ENCODE results near the gene ELF4.

Gene ELF4

DNA sequence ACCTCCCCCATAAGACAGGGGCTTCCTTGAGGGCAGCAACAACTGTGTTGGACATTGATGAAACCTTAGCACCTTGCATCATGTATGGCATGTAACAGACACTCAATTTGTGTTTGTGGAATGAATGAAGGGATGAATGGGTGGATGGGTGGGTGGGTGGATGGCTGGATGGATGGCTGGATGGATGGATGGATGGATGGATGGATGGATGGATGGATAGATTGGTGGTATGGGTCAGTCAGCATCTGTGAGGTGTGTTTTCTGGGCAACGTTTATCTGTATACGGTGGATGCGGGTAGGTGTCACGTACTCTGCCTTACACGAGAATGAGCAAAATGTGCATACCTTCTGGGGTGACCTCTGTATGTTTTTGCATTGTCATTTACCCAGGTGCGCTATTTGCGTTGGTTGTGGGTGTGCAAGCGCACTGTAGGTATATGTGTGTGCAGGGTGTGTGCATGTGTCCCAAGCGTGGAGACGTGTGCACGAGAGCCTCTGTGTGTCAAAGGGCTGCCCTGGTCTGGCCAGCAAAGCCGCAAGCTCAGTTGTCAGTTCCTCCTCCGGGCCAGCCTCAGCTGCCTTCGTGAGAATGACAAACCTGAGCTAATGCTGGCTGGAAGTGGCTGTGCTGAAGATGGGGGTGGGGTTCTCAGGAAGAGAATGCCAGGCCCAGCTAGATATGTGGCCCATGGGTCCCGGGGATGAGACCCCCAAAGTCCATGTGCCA is 26.5 kb downstream of the ELF4 start:
- DNase-seq (ENCODE audit: low spot score), result no peak

DNA sequence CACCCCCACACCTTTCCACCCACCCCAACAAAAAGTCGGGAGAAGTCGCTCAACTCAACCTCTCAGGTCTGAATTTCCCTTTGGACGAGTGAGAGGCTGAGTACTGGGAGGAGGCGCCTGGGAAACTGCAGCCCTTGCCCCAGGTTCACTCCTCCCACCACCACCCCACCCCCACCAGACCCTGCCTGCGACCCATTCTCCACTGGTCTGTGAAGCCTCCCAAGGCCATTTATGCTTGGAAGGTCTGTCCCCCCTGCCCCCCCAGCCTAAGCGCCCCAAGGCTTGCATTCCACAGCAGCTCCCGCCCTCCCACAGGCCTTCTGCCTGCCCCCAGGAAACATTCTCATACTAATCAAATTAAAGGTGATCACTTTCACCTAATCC is 27.2 kb downstream of the ELF4 start:
- no peak for DNase-seq (ENCODE audit: low spot score)

DNA sequence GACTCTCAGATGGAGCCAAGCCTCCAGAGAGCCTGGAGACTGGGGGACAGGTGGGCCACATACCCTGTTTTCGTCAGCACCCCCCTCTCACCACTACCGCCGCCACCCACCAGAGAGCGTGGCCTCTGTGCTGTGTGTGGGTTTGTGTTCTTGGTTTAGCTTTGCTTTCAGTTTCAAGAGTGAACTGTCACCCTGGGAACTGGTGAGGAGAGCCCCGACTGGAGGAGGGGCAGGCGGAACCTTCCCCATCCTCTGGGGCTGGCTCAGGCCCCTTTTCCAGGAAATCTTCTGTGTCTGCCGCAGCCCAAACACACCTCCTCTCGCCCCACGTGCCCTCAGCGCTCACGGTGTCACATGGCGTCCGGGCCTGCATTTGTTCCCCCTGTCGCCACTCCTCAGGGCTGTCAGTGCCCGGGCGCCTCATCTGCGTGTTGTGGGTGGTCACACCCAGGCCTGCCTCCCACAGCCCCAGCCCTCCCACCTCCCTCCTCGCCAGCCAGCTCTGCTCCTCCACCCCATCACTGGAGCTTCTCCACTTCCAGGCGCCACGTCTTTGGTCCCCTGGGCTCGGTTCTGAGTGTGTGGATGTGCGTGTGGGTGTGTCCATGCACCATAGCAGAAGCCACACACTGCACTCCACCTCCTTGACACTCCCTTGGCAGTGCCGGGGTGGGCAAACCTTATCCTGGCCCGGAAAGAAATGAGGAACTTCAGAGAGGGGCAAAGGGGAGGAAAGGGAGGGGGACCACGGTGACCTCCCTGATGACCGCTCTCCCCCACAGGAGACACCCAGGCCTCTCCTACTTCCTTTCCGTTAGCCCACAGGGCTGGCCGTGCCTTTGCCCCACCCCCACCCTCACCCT is 27.8 kb downstream of the ELF4 start:
- DNase-seq (ENCODE audit: low spot score), result no peak

DNA sequence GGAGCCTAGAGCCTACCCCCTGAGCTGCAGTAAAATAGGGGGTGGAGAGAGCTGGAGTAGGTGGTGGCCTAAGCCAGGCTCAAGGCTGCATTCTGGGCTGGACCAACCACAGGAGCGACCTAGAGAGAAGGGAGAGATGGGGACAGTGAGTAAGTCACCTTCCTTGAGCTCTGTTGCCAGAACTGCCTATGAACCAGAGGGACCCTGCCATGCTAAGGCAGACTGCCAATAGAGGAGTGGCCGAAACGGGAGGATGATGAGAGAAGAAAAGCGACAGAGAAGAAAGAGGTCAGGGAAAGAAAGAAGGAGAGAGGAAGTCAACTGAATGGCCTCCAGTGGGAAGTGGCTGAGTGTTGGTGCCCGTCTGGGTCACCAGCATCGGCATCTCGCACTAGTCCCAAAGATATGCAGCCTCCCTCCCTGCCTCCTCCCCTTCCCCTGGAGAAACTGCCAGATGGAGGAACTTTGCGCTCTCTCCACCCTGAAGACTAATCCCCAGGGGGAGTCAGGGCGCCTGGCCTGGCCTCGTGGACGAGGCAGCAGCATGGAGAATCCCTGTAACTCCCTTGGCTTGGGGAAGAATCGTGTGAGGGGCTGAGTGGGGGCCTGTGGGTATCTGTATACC is 28.8 kb downstream of the ELF4 start:
- no peak for DNase-seq (ENCODE audit: low spot score)

DNA sequence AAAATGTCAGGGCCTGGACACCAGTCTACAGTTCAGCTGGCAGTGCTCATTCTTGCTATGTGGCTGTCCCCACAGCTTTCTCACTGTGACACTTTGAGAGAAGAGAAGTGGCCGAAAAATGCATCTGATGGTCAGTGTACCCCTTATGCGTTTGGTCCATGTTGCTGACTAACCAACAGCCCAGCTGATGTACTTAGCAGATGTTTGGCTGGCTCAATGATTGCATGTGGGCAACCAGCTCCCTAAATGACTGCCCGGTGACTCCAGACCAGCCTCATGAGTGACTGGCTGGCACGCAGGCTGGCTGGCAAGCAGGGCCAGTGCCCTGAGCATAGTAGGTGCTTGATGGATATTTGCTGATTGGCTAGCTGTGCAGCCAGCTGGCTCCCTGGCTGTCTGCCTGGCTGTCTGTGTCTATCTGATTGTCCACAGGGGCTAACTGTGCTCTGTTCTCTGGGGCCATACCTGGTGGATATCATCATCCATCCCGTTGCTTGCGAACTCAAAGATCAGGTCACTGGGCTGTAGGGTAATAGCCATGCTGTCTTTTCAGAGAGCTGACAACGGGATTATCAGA is 29.4 kb downstream of the ELF4 start:
- DNase-seq (ENCODE audit: low spot score), result no peak

GRCh38 chrX:130079824-130080406 is 30.4 kb downstream of the ELF4 start:
- DNase-seq (ENCODE audit: low spot score), result peak; percentile 60

DNA sequence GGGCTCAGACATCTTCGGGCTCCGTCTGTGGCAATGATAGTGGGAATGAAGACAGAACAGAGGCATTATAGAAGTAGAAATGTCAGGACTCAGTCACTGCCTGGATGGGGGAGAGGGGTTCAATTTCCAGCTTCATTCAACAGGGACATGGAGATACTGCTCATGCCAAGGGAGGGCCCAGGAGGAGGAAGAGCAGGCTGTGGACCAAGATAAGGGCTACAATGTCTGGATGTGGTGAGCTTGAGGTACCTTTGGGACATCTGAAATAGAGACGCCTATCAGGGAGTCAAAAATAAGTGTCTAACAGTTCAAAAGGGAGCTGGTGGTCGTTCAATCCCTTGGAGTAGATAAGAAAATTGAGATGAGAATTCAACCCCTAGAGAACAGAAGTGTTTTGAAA is 34.5 kb downstream of the ELF4 start:
- DNase-seq (ENCODE audit: low spot score), result no peak

- DNase-seq (ENCODE audit: low spot score), result no peak
These were observed 38.0 kb downstream of the ELF4 start for GRCh38 chrX:130072345-130072740.

DNA sequence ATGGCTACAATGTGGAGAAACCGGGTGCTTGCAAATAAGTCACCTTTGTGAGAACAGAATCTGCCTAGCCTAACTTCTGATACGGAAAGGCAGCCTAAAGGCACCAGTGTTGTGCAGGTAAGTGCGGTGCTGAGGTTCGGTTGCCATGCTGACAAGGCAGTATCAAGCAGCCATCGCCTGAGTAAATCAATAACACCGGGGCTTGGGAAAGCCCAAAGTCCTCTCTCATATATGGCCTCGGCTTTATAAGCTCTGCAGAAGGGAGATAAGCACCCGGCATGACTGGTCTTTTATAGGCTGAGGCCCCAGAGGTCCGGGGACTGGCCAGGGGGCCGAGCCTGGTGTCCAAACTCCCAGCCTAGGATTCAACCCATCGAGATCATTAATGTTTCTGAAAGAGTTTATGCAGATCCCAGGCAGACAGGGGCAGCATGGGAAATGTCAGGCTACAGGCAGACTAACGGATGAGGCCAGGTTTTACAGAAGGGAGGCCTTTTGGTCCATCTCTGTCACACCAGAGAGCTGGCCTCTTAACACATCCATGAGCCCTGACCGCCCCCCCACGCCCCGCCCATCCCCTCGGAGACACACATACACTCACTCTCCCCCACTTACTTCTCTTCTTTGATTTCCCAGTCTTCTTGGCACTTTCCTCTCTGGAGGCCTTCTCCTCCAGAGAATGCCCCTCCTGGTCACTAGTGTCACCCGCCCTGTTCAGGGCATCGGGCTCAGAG is 38.5 kb downstream of the ELF4 start:
- DNase-seq (ENCODE audit: low spot score), result peak; percentile 54

DNA sequence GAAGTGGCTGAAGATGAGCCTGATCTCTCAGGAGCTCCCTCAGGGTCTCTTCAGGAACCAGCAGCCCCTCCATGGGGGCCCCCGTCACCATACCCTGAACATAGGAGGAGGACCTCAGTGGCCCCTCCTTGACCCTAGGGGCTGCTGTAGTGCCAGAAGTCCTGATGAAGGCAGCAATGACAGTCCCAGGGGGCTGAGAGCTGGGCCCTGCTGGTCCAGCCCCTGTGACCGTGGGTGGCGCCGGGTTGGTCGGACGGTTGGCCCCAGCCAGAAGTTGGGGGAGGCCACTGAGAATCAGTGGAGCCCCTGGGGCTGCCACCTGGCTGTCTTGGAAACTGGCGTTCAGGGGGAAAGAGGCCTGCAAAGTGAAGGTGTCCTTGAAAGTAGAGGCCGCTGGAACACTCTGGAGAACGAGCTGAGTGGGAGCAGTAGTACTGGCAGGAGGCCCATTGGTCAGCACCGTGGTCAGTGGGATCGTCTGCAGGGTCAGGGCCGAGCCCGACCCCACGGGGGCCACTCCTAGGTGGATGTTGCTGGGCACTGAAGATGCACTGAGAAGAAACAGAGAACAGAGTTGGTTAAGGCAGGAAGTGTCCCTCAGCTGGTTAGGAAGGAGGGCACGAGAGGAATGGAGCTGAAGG is 43.2 kb downstream of the ELF4 start:
- DNase-seq (ENCODE audit: low spot score), result no peak

GRCh38 chrX:130060122-130061069 is 49.9 kb downstream of the ELF4 start:
- DNase-seq (ENCODE audit: low spot score), result peak; percentile 84

DNA sequence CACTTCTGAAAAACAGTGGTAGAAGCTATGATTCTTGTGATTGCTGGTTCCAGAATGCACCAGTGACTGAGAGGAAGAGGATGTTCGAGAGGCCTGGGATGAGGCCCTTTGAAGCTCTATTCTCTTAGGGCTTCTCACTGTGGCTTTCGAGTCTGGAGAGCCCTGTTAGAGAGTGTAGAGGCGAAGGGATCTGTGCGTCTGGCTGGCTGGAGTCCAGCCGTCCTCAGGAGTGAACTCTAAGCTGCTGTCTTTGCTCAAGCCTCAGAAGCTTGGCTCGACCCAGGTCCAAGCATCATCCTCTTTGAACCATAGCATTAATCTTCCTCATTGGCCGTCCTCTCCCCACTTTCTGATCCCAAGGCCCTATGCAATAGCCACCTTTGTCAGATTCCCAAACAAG is 51.6 kb downstream of the ELF4 start:
- no peak for DNase-seq (ENCODE audit: low spot score)

- DNase-seq (ENCODE audit: low spot score), result no peak
These were observed 53.1 kb downstream of the ELF4 start for GRCh38 chrX:130057209-130057608.

DNA sequence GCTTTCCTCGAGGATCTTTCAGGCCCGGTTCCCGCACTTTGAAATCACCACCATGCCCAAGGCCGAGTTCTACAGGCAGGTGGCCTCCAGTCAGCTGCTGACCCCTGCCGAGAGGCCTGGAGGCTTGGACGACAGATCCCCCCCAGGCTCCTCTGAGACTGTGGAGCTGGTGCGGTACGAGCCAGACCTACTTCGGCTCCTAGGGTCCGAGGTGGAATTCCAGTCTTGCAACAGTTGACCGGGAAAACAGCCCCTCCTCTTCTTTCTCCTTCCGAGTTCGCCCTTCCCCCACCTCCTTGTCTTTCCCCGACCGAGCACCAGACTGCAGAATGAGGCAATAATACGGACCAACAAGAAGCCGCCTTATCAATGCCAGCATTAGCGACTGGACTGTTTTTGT is 54.4 kb downstream of the ELF4 start:
- no peak for DNase-seq (ENCODE audit: low spot score)

DNA sequence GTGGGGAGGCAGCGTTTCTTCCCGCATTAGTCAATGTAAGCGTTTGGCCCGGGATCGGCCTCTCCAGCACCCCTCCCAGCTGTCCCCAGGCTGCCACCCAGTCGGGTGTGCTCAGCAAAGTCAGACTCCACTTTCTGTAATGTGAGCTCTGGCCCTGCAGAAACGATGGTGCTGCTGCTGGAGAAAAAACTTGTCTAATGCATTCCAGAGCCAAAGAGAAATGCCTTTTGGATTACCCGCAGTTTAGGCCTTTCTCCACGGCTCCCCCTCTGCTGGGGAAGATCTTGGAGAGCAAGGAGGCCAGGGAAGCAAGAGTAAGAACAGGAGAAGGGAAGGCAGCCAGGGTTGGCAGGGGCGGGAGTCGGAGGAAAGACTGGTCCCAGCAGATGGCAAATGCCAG is 55.2 kb downstream of the ELF4 start:
- no peak for DNase-seq (ENCODE audit: low spot score)

DNA sequence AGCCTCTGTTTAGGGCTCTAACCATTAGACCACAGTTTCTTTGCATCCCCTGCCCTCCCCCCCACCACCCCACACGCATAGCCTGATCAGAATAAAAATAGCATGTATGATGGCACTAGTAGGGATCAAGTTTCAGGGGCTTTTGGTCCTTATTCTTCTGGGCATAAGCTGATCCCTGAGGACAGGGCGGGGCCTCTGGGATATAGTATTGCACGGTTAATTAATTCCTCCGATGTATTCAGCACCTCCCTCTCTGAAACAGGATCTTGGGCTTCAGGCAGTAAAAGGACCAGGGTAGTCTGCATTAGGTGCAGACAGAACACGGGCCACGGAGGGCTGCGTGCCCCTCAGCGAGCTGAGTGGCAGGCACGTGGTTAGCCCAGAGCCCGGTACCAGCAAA is 57.1 kb downstream of the ELF4 start:
- DNase-seq (ENCODE audit: low spot score), result no peak

DNA sequence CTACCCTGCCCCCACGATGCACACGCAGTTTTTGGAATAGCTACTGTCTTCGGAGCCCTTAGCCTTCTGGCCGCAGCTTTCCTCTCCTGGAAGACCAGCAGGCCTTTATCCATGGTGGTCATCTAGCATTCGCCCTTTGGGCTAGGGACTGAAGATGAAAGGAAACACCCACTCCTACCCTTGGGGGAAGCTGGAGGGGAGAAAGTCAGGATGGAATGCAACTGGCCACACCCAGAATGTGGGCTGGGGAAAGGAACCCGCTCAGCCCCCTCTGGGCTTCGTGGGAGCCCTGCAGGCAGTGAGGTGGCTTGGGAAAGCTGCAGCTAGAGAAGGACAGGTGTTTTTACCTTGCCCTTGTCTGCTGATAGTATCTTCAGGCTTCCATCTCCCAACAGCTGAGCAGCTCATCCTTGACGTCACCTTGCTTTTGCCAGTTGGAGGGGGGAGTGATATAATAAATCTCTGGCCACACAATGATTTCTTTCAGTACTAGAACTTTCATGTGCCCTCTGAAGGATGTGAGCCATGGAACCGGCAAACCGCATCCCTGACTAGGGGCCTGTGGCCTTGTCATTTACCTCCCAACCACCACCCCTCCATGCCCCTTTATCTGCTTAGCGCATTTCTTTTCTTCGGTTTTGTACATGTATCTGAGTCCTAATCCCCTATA is 59.0 kb downstream of the ELF4 start:
- no peak for DNase-seq (ENCODE audit: low spot score)

- DNase-seq (ENCODE audit: low spot score), result no peak
These were observed 60.5 kb downstream of the ELF4 start for GRCh38 chrX:130049821-130050220.

- no peak for DNase-seq (ENCODE audit: low spot score)
These were observed 61.5 kb downstream of the ELF4 start for GRCh38 chrX:130048686-130049222.
